NCI-H2227 treated with DMSO at 0.1 percent for 48 hours (cell line): ENCODE measurements around the gene CLDN19.
"Not testable (repeated sequence)": the region's sequence is repeated elsewhere in the genome, so short reads cannot be mapped to it uniquely, and the experiment has no call there.

ENCODE experiments used
- DNase-seq: peaks from one replicate; lab custom pipeline; 2025; lab: John Stamatoyannopoulos, UW

The CLDN19 gene

GRCh38 chr1:42737986-42738677 lies 1.9 kb downstream of the CLDN19 start:
- no peak for DNase-seq

GRCh38 chr1:42737257-42737656 lies 2.8 kb downstream of the CLDN19 start:
- no peak for DNase-seq

GRCh38 chr1:42736571-42737200 lies 3.4 kb downstream of the CLDN19 start:
- DNase-seq = no peak

- DNase-seq = no peak
These were observed 3.9 kb downstream of the CLDN19 start for GRCh38 chr1:42736152-42736551.

GRCh38 chr1:42735477-42736105 lies 4.4 kb downstream of the CLDN19 start:
- no peak for DNase-seq

GRCh38 chr1:42735056-42735455 lies 5.0 kb downstream of the CLDN19 start:
- DNase-seq = no peak

- DNase-seq = no peak
These were observed 5.6 kb downstream of the CLDN19 start for GRCh38 chr1:42734201-42735035.

GRCh38 chr1:42733415-42734200 lies 6.4 kb downstream of the CLDN19 start:
- DNase-seq = no peak

GRCh38 chr1:42732126-42732680 lies 7.8 kb downstream of the CLDN19 start:
- DNase-seq = no peak

GRCh38 chr1:42731585-42731984 lies 8.5 kb downstream of the CLDN19 start:
- no peak for DNase-seq

GRCh38 chr1:42730988-42731387 lies 9.0 kb downstream of the CLDN19 start:
- DNase-seq = no peak

- DNase-seq = no peak
These were observed 10.0 kb downstream of the CLDN19 start for GRCh38 chr1:42730002-42730401.

GRCh38 chr1:42725820-42726219 lies 14.2 kb downstream of the CLDN19 start:
- not testable (repeated sequence) for DNase-seq

GRCh38 chr1:42723511-42723910 lies 16.5 kb downstream of the CLDN19 start:
- no peak for DNase-seq

- not testable (repeated sequence) for DNase-seq
These were observed 17.6 kb downstream of the CLDN19 start for GRCh38 chr1:42722403-42722802.

- DNase-seq = no peak
These were observed 18.1 kb downstream of the CLDN19 start for GRCh38 chr1:42721926-42722325.

GRCh38 chr1:42720868-42721267 lies 19.2 kb downstream of the CLDN19 start:
- no peak for DNase-seq

GRCh38 chr1:42714441-42714840 lies 25.6 kb downstream of the CLDN19 start:
- DNase-seq = not testable (repeated sequence)

GRCh38 chr1:42713293-42713692 lies 26.7 kb downstream of the CLDN19 start:
- no peak for DNase-seq

GRCh38 chr1:42712808-42713207 lies 27.2 kb downstream of the CLDN19 start:
- DNase-seq = not testable (repeated sequence)

GRCh38 chr1:42703888-42704464 lies 36.1 kb downstream of the CLDN19 start:
- no peak for DNase-seq
